Stimulated activated effector memory CD8-positive, alpha-beta T cell treated with anti-CD3 and anti-CD28 coated beads, Interleukin-12 subunit alpha, Interleukin-12 subunit beta, amount 100 ng/mL, for 72 hours (primary cell): ENCODE data around the gene FREM2.
A peak's percentile ranks its signal among the peaks of the same experiment; 100 is the strongest.

ENCODE experiments used
- ATAC-seq: fragments of 150-1000 bp; cut with Tn5 transposase; 2 replicates; pipeline ENCODE4 v1.10.0; 2021
- DNase-seq, 2 donors: peaks; one replicate each; pipeline ENCODE4 v3.0.0; 2021 to 2022; ENCODE audit warnings: low spot score in 2 of 2
- H3K27ac Mint-ChIP-seq: one replicate; pipeline ENCODE4 v1.8.0; 2022; ENCODE audit warnings: mild to moderate bottlenecking, mixed read lengths
- H3K36me3 Mint-ChIP-seq: one replicate; pipeline ENCODE4 v1.8.0; 2022; ENCODE audit warnings: mild to moderate bottlenecking, mixed read lengths
- H3K4me1 Mint-ChIP-seq: one replicate; pipeline ENCODE4 v1.8.0; 2022; ENCODE audit warnings: mixed read lengths
- H3K4me3 Mint-ChIP-seq: one replicate; pipeline ENCODE4 v1.8.0; 2022; ENCODE audit warnings: mild to moderate bottlenecking, mixed read lengths
- H3K9me3 Mint-ChIP-seq: one replicate; pipeline ENCODE4 v1.8.0; 2022; ENCODE audit warnings: mixed read lengths

Gene FREM2

DNA sequence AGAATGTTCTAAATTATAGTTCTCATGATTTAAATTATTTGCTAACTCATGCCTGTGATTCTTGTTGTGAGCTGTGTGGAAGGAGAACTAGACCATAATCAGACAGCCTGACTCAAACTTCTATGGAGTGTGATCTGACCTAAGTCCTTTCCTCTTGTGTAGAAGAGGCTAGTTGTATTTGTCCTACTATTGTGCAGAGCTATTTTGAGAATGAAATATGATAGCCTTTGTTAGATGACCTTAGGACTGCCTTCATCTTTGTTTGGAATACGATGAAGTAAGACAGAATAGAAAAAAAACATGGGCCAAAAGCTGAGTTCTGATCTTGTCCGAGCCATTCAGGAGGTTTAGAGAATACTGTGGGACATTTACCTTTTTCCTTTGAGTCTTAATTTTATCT, 184.4 kb downstream of the FREM2 start:
- no peak overlapping the region for H3K27ac Mint-ChIP-seq
- no peaks in the 10 kb centered on the region for H3K4me1 Mint-ChIP-seq
- H3K36me3 Mint-ChIP-seq, result no peaks in the 10 kb centered on the region
- H3K4me3 Mint-ChIP-seq, result no peak overlapping the region
- DNase-seq (no peak), ATAC-seq (no peak)
- H3K9me3 Mint-ChIP-seq, result no peaks in the 10 kb centered on the region

DNA sequence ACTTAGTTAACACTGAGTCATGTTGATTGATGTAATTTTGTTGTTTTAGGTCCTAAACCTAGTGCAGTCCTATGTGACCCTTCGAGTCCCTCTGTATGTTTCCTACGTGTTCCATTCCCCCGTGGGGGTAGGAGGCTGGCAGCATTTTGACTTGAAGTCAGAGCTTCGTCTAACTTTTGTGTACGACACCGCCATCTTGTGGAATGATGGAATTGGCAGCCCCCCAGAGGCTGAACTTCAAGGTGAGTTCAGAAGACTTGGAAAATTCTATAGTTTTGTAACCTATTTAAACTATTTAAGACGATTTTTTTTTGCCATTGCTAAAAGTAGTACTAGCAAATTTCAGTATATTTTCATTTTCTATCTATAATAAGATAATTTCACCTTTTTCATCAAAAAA, 185.8 kb downstream of the FREM2 start:
- Mint-ChIP-seq H3K4me1 (no peaks in the 10 kb centered on the region), H3K4me3 (no peak overlapping the region), H3K9me3 (no peaks in the 10 kb centered on the region), H3K27ac (no peak overlapping the region), H3K36me3 (no peaks in the 10 kb centered on the region)
- ATAC-seq (no peak), DNase-seq (peak in 1 of 2 donors; percentile 56)

DNA sequence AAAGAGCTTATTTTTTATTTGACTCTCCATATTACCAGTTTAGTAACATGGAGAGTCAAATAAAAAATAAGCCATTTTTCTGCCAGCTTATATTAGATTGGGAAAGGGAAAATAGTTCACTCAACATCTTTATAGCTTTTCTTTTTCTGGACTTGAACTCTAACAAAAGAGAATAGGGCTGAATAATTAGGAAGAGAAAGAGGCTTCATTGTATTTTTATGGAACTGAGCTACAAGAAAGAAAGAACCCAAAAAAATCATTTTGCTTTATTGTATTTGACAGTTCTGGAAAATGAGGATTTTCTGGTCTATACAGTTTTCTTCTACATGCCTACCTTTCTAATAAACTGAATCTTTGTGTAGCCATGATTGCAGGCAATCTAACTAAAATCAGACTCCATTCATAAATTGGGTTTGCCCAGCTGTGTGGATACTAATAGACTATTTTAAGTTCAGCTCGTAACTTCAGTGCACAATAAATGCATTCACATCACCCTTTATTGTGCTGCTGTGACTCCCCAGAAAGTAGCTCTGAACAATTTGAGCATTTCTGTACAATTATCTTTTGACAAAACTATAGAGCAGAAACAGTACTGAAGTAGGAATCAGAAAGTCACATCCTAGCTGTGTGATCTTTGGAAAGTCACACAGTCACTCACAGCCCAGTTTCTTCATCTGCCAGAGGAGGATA, 188.5 kb downstream of the FREM2 start:
- Mint-ChIP-seq H3K9me3 (no peaks in the 10 kb centered on the region), H3K27ac (no peak overlapping the region), H3K4me1 (no peaks in the 10 kb centered on the region), H3K36me3 (no peaks in the 10 kb centered on the region), H3K4me3 (no peak overlapping the region)
- no peak for ATAC-seq
- no peak for DNase-seq

- no peaks in the 10 kb centered on the region for H3K4me1 Mint-ChIP-seq
- DNase-seq (no peak), ATAC-seq (no peak)
- no peaks in the 10 kb centered on the region for H3K36me3 Mint-ChIP-seq
- H3K9me3 Mint-ChIP-seq, result no peaks in the 10 kb centered on the region
- no peak overlapping the region for H3K4me3 Mint-ChIP-seq
- H3K27ac Mint-ChIP-seq, result no peak overlapping the region
These were observed 192.4 kb downstream of the FREM2 start for GRCh38 chr13:38879278-38879677.

DNA sequence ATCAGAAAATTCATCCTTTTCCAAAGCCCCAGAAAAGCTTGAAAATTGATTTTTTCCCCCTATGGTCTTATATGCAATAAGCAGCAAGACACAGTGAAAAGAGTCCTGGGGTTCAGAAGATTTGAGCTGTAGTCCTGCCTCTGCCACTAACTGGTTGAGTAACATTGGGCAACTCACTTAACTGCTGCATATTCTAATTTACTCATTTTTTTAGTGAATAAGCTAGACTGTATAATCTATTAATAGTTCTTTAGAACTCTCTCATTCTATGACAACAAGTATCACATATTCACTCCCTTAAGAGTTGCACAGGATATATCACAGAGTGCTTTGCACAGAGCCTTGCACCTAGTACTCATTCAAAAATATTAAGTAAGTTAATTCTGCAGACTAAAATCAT, 192.9 kb downstream of the FREM2 start:
- DNase-seq, result no peak
- ATAC-seq, result no peak
- H3K4me1 Mint-ChIP-seq, result no peaks in the 10 kb centered on the region
- no peaks in the 10 kb centered on the region for H3K36me3 Mint-ChIP-seq
- H3K9me3 Mint-ChIP-seq, result no peaks in the 10 kb centered on the region
- H3K27ac Mint-ChIP-seq, result no peak overlapping the region
- H3K4me3 Mint-ChIP-seq, result no peak overlapping the region

DNA sequence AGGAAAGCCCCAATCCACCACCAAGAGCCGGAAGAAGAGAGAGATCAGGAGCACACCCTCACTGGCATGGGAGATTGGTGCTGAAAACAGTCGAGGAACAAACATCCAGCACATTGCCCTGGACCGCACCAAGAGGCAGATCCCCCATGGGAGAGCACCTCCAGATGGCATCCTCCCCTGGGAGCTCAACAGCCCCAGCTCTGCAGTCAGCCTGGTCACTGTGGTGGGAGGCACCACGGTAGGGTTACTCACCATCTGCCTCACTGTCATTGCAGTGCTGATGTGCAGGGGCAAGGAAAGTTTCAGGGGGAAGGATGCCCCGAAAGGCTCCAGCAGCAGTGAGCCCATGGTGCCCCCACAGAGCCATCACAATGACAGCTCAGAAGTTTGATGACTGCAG, 193.5 kb downstream of the FREM2 start:
- H3K27ac Mint-ChIP-seq, result no peak overlapping the region
- no peak overlapping the region for H3K4me3 Mint-ChIP-seq
- peak; percentile 52 for ATAC-seq
- no peaks in the 10 kb centered on the region for H3K36me3 Mint-ChIP-seq
- no peaks in the 10 kb centered on the region for H3K9me3 Mint-ChIP-seq
- no peak for DNase-seq
- no peaks in the 10 kb centered on the region for H3K4me1 Mint-ChIP-seq

- H3K4me3 Mint-ChIP-seq, result no peak overlapping the region
- no peak for ATAC-seq
- H3K27ac Mint-ChIP-seq, result no peak overlapping the region
- no peak for DNase-seq
- H3K9me3 Mint-ChIP-seq, result no peaks in the 10 kb centered on the region
- H3K4me1 Mint-ChIP-seq, result no peaks in the 10 kb centered on the region
- no peaks in the 10 kb centered on the region for H3K36me3 Mint-ChIP-seq
These were observed 196.9 kb downstream of the FREM2 start for GRCh38 chr13:38883783-38884182.

DNA sequence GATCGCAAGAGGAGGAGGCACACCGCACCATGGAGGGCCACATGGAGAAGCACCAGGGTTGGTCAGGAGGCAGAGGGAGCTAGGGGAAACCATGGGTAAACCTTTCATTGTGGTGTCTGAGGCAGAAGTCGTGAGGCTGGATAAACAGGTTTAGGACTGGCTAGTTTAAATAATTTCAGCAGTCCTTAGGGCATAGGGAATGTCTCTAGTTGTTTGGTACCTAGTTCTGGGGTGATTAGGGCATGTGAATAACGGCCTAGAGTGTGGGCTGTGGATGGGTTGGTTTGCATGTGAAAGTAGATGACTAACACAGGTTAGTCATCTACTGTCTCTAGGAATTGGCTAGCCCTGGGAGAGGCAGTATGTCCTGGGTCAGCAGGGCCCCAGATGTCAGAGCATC, 201.4 kb downstream of the FREM2 start:
- H3K36me3 Mint-ChIP-seq, result no peaks in the 10 kb centered on the region
- H3K27ac Mint-ChIP-seq, result no peak overlapping the region
- DNase-seq (no peak), ATAC-seq (peak; percentile 84)
- no peaks in the 10 kb centered on the region for H3K4me1 Mint-ChIP-seq
- H3K9me3 Mint-ChIP-seq, result no peaks in the 10 kb centered on the region
- no peak overlapping the region for H3K4me3 Mint-ChIP-seq

DNA sequence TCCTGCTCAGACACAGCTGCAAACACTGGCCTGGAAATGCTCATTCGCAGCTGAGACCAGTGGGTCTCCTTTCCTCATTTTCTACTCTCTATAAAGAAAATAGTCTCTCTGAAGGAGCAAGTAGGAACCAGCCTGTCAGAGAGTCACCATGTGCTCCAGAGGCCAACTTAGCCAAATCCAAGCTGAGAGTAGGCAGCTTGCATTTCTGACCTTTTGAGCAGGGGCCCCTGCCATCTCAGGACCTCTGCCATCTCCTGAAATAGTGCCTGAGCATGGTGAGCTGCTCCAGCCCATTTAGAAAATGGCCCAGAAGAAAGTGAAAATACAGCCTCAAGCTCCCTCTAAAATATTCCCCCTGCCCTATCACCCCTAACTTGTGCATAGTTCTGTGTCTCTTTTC, 208.2 kb downstream of the FREM2 start:
- no peak overlapping the region for H3K4me3 Mint-ChIP-seq
- no peak for DNase-seq
- H3K4me1 Mint-ChIP-seq, result no peaks in the 10 kb centered on the region
- H3K9me3 Mint-ChIP-seq, result no peaks in the 10 kb centered on the region
- no peaks in the 10 kb centered on the region for H3K36me3 Mint-ChIP-seq
- no peak for ATAC-seq
- H3K27ac Mint-ChIP-seq, result no peak overlapping the region

GRCh38 chr13:38897521-38897920, 210.6 kb downstream of the FREM2 start:
- H3K4me3 Mint-ChIP-seq, result no peak overlapping the region
- no peak overlapping the region for H3K27ac Mint-ChIP-seq
- H3K36me3 Mint-ChIP-seq, result no peaks in the 10 kb centered on the region
- DNase-seq, result no peak
- no peak for ATAC-seq
- no peaks in the 10 kb centered on the region for H3K9me3 Mint-ChIP-seq
- no peaks in the 10 kb centered on the region for H3K4me1 Mint-ChIP-seq

DNA sequence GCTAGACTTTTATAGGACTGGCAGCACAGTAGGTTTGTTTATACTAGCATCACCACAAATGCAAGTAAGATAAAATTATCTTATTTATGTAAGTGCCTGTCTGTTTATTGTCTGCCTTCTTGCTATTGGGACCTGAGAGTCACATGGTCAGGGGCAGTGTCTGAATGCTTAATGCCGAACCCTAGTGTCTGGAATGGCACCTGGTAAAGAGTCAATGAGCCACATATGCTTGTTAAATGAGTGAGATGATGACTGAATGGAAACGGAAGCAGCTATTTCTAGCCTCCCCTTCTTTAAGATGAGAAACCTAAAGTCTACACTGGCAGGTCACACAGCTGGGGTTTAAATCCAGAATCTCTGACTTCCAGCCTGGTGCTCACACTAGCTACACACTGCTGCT, 211.6 kb downstream of the FREM2 start:
- H3K36me3 Mint-ChIP-seq, result no peaks in the 10 kb centered on the region
- H3K9me3 Mint-ChIP-seq, result no peaks in the 10 kb centered on the region
- DNase-seq, result no peak
- no peaks in the 10 kb centered on the region for H3K4me1 Mint-ChIP-seq
- ATAC-seq, result no peak
- no peak overlapping the region for H3K27ac Mint-ChIP-seq
- H3K4me3 Mint-ChIP-seq, result no peak overlapping the region

DNA sequence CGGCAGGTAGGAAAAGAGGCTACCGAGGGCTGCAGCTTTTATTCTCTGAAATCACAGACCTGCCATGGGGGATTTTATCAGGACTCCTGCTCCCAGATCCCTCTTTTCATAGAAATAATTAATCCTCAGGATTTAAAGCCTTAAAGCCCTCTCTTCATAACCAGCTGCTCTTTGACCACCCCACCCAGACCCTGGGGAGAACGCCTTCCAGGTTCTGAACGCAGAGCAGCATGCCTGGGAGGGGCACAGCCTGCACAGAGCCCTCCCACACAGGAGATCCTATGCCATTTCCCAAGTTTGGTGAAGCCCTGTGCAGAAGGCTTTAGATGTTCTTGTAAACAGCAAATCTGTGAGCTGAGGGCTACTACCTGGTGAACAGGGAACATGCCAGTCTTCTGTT, 212.7 kb downstream of the FREM2 start:
- no peaks in the 10 kb centered on the region for H3K36me3 Mint-ChIP-seq
- DNase-seq (no peak), ATAC-seq (no peak)
- H3K27ac Mint-ChIP-seq, result no peak overlapping the region
- H3K4me3 Mint-ChIP-seq, result no peak overlapping the region
- H3K9me3 Mint-ChIP-seq, result no peaks in the 10 kb centered on the region
- H3K4me1 Mint-ChIP-seq, result no peaks in the 10 kb centered on the region

DNA sequence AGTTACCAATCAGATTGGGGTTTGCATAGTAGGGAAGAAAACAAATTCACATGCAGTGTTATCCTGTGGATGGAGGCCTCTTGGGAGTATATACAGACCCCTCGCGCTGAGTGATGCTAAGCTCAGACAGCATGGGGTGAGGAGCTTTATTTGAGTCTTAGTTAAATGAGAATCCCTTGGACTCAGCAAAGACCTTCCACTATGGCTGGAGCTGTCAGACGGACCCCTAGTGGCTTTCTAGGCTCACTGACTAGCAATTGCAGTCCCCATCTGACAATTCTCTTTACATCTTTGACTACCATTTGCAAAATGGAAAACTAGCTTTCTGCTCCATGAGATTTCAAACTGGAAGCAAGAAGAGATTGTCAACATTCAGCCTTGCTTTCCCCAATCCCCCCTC, 213.3 kb downstream of the FREM2 start:
- Mint-ChIP-seq H3K4me3 (no peak overlapping the region), H3K36me3 (no peaks in the 10 kb centered on the region), H3K4me1 (no peaks in the 10 kb centered on the region), H3K9me3 (no peaks in the 10 kb centered on the region), H3K27ac (no peak overlapping the region)
- ATAC-seq (no peak), DNase-seq (no peak)

GRCh38 chr13:38902551-38902950, 215.7 kb downstream of the FREM2 start:
- Mint-ChIP-seq H3K4me3 (no peak overlapping the region), H3K36me3 (no peaks in the 10 kb centered on the region), H3K27ac (no peak overlapping the region), H3K4me1 (no peaks in the 10 kb centered on the region), H3K9me3 (no peaks in the 10 kb centered on the region)
- no peak for ATAC-seq
- DNase-seq, result no peak

GRCh38 chr13:38905081-38905480, 218.2 kb downstream of the FREM2 start:
- DNase-seq (no peak), ATAC-seq (no peak)
- H3K36me3 Mint-ChIP-seq, result no peaks in the 10 kb centered on the region
- no peaks in the 10 kb centered on the region for H3K4me1 Mint-ChIP-seq
- H3K4me3 Mint-ChIP-seq, result no peak overlapping the region
- no peak overlapping the region for H3K27ac Mint-ChIP-seq
- no peaks in the 10 kb centered on the region for H3K9me3 Mint-ChIP-seq

DNA sequence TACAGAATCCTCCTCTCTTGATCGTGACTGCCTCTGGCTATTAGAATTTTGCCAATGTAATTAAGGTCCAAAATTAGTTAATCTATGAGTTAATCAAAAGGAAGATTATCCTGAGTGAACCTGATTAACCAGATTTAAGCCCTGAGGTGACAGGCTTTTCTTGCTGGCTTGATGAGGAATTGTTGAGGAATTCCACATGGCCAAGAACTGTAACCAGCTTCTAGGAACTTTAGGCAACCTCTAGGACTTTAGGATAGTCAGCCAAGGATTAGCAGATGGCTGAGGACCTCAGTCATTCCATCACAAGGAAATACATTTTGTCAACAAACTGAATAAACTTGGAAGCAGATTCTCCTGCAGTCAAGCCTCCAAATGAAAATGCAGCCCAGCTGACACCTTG, 219.0 kb downstream of the FREM2 start:
- no peak overlapping the region for H3K27ac Mint-ChIP-seq
- H3K4me3 Mint-ChIP-seq, result no peak overlapping the region
- no peaks in the 10 kb centered on the region for H3K36me3 Mint-ChIP-seq
- no peaks in the 10 kb centered on the region for H3K4me1 Mint-ChIP-seq
- ATAC-seq (no peak), DNase-seq (no peak)
- no peaks in the 10 kb centered on the region for H3K9me3 Mint-ChIP-seq

GRCh38 chr13:38908574-38908973, 221.7 kb downstream of the FREM2 start:
- Mint-ChIP-seq H3K36me3 (no peaks in the 10 kb centered on the region), H3K4me3 (no peak overlapping the region), H3K27ac (no peak overlapping the region), H3K4me1 (no peaks in the 10 kb centered on the region), H3K9me3 (no peaks in the 10 kb centered on the region)
- ATAC-seq (no peak), DNase-seq (no peak)
